T-helper 9 cell (primary cell): ENCODE data around the gene PEF1.

ENCODE experiments used
- DNase-seq: peaks from one replicate; pipeline ENCODE4 v3.0.0-alpha.2; 2020

Gene PEF1

DNA sequence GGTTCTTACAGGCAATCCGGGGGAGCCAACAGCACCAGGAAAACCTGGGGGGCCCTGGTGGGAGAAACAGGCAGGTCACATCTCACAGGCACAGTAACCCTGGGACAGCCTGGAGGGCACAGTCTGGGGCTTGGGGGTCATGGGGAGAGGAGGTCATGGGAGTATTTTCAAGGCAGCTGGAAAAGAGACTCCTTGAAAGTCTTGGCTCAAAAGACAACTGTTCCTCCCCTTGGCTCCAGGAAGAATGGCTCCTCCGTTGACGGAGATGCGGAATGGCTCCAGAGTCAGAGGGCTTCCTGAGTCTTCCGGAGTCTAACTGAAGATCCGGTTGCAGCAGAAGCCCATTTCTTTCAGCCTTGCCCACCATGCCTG is 25.9 kb upstream of the PEF1 start:
- no peak for DNase-seq

DNA sequence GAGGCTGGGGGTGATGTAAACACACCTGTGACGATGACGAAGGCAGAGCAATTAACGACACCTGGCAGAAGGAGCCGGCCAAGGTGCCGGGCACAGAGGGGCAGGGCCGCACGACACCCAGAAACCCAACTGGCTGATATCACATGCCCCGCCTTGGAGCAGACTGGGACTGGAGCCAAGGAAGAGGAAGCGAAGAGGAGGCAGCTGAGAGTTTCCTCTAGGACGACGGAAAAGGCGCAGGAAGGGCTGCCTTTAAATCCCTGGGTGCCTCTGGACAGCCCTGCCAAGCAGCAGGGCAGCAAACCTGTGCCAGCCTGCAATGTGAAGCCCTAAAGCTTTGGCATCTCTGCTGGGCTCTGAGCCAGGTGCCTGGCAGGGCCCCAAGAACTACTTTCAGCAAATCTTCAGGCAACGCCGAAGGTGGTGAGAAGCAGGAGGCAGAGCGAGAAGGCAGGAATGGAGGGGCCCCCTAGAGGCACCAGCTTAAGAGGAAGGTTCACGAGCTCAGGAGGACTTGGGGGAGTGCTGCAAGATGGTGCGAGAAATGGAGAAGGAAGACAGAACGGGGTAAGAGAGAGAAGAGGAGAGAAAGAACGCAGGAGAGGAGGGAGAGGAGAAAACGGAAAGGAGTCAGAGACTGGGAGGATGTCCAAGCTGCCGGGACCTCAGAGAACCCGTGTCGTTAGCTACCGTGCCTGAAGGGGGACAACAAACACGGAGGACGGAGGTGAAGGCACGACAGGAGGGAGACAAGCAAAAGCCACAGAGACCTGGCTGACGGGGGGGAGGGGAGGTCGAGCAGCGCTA is 25.3 kb upstream of the PEF1 start:
- DNase-seq = no peak

- no peak for DNase-seq
Measured at GRCh38 chr1:31669433-31669785, 24.7 kb upstream of the PEF1 start.

- no peak for DNase-seq
Measured at GRCh38 chr1:31668303-31668883, 23.7 kb upstream of the PEF1 start.

DNA sequence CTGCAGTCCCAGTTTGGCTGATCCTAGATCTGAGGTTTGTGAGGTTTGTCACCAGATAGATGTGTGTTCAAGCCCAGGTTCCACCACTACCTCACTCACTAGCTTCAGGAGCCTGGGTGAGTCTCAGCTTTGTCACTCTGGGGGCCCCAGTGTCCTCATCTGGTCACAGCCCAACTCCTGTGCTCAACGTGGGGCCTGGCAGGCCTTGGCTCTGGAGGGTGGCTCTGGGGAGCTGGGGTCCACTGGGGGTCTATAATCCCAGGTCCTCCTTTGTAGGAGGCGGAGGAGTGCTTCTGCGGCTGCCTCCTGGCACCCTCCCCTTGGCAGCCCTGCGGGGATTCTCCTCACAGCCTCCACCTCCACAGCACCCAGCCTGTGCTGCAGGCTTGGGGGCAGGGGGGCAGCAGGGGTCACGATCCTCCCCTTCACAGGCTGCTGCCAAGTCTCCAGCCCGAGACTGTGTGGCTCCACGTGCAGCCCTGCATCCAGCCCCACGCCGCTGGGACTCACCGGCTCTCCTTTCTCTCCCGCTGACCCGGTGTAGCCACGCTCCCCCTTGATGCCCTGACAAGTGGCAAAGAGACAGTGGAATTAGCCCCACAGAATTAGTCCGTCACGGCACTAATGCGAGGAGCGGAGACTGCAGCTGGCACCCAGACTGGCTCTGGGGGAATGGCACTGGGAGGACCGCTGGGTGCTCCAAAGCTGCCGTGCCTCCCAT is 22.5 kb upstream of the PEF1 start:
- DNase-seq = no peak

DNA sequence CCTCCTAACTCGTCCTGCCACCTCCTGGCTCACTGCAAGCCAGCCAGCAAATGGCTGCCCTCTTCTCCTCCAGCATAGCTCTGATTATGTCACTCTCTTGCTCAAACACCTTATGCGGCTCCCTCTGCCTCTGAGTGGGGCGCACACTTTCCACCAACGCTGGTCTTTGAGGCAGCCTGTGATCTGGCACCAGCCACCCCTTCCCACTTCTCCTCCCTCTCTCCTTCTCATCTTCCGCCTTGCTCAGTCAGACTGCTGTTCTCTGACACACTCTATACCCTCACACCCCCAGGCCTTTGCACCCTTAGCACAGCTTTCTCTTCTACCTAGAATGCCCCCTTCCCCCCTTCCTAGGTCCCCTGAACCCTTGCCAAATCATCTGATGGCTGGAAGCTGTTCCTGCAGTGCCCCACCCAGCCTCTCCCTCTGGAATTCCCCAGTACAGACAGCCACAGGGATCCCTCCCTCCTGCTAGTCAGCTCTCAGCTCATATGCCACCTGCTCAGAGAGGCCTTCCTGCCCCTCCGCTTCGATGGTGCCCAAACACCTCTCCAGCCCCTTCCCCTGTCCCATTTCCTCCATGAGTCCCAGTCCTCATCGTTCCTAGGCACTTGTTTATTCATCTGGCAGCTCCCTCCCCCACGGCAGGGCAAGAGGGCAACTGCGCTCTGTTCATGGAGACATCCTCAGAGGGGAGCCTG is 21.7 kb upstream of the PEF1 start:
- DNase-seq = no peak

DNA sequence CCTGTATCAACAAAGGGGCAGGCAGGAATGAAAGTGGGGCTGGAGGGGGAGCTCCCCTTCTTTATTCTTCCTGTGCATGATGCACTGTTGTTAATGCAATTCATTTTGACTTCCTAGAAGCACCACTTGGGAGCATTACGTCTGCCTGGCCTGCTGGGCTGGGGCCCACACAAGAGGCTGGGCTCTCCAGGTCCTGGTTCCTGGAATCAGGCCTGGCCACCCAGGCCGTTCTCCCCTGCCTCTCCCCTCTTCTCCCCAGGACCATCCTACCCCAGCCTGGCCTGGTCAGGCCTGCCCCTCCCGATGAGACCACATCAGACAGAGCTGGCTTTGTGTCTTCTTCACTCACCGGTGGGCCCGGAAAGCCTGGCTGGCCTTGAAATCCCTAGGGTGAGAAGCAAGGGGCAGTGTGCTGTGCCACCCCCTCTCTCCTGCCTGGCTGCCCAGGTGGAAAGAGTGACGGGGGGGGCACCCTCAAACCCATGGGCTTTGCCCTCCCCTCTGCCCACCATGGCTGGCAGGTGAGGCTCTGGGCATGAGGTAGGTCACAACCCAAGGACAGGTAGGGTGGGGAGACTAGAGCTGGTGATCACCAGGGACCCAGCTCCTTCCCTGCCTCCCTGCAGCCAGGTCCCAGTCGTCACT is 20.7 kb upstream of the PEF1 start:
- no peak for DNase-seq

- no peak for DNase-seq
Measured at GRCh38 chr1:31664528-31664927, 19.9 kb upstream of the PEF1 start.

- peak; percentile 59 for DNase-seq
Measured at GRCh38 chr1:31663622-31664452, 19.2 kb upstream of the PEF1 start.

DNA sequence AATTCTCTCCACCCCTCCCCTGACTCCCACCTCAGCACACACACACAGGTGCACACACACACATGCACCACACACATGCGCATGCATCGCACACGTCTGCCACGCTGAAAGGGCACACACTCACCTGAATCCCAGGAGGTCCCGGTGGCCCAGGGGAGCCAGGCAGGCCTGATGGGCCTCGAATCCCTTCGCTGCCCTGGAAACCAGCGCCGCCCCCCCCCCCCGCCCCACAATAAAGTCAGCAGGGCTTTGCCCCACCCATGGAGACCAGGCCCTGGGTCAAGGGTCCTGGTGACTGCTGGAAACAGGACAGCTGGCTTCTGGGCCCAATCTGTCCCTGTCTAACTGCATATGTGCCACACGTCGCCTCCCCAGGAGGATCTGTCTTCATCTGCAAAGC is 17.8 kb upstream of the PEF1 start:
- DNase-seq = no peak

GRCh38 chr1:31661856-31662255 is 17.2 kb upstream of the PEF1 start:
- no peak for DNase-seq

GRCh38 chr1:31660871-31661455 is 16.3 kb upstream of the PEF1 start:
- no peak for DNase-seq

- no peak for DNase-seq
Measured at GRCh38 chr1:31659889-31660288, 15.2 kb upstream of the PEF1 start.

DNA sequence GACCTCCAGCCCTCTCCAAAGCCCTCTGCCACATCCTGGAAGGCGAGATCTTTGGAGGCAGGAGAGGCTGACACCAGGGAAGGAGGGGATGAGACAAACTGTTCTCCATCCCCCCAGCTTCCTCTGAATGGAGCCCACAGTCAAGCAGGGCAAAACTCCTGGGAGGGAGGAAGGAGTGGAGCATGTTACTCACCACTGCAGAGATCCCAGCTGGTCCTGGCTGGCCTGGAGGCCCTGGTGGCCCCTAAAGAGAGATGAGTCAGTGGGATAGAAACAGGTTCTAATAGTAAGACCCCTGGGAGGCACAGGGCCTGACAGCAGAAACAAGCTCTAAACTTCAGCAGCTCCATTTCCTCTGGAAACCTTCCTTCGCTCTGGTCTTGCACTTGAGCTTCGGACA is 14.0 kb upstream of the PEF1 start:
- DNase-seq = no peak

DNA sequence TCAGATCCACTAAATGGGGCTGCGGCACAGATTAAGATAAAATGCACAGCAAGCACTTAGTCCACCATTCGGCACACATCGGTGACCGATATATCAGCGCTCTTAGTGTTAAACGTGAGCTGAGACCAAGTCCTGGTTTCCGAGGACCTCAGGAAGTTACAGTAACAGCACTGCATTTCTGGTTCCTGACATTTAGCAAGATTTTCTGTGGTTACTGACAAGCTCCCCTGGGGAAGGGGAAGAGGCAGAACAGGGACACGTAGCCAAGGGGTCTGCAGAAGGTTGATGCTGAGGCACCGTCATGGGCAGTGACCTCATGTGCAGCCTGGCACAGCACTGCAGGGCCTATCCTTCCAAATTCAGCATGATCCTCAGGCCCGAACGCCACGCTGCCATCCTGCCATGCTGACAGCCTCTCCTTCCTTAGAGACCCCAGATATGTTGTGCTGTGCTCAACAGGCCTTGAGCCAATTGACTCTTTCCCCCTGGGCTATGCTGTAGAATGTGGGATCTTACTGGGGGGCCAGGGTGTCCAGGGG is 13.4 kb upstream of the PEF1 start:
- DNase-seq = no peak

DNA sequence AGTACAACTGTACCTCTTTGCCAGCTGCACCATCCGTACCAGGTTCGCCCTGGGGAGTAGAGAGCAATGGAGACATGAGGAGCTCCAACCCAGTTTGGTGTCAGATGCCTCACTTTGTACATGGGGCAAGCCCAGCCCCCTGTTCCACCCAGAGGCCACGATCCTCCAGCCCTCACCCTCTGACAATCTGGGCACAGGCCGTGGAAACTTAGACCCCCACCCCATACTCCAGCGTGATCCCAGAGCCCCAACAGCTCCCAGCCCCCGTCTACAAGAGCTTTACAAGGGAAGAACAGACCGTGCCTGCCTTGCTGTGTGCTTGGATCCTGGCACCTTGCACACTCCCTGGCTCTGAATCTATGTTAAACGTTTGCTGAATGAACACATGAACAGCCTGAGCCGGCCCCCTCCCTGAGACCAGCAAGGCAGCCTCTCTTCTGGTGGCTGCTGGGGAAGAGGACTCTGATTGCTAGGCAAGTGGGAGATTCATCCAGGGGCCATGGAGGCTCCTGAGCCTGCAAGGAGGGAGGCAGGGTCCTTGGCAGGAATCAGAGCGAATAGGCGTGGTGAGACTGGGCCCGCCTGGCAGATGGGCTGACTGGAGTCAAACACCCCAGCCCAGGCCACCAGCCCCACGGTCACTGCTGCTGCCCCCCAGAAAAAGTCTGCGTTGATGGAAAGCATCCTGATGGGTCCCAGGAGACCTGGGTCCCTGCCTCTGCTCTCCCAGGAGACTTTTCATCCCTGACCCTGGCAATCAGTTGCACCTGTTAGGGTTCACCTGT is 12.5 kb upstream of the PEF1 start:
- DNase-seq = no peak

- no peak for DNase-seq
Measured at GRCh38 chr1:31655756-31656155, 11.1 kb upstream of the PEF1 start.

DNA sequence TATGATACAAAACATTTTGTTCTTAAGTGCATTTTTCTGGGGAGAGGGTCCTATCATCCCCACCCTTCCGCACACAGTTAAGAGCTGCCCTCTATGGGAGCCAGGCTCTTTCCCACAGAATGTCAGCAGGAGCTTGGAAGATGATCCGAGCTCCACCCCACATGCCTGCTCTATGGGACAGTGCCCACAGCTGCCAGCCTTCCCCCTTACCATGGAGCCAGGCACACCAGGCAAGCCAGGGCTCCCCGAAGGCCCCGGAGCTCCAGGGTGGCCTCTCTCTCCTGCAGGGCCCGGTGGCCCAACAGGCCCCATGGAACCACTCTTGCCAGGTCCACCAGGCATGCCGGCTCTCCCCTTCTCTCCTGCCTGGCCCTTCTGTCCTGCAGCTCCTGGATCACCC is 10.4 kb upstream of the PEF1 start:
- no peak for DNase-seq

DNA sequence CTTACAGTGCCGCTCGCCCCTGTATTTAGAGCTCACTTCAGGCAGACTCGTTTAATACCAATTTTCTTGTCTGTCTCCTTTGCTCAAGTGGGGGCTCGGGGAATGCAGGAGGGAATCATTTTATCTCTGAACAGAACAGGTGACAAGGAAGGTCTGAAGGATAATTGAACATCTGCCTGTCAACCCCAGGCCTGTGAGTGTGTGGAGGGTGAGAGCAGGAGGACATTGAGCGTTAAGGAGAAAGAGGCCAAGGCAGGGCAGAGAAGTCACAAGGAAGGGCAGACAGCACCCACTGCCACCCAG is 9.7 kb upstream of the PEF1 start:
- DNase-seq = no peak

- DNase-seq = no peak
Measured at GRCh38 chr1:31653717-31654473, 9.2 kb upstream of the PEF1 start.
